Activated T-helper 1 cell treated with anti-CD3 and anti-CD28 coated beads, Interleukin-12 subunit alpha, Interleukin-12 subunit beta, Interleukin-2, Interleukin-4 antibody, amounts not matched to agents 30 ng/mL and 10 ng/mL and 1 ng/mL, durations not matched to agents 14 hours and 24 hours and 36 hours (primary cell): ENCODE results near the gene FRMPD3. TPM values are rescaled to one million over a fixed set of nuclear protein-coding genes. Genes with fewer than 3 reads are reported as not detected.

ENCODE experiments used
- DNase-seq: peaks from one replicate; pipeline ENCODE4 v3.0.0; 2021; ENCODE audit warnings: low spot score
- H3K27ac Mint-ChIP-seq: one replicate; pipeline ENCODE4 v1.8.0; 2021; ENCODE audit warnings: mild to moderate bottlenecking, mixed read lengths
- H3K27me3 Mint-ChIP-seq: one replicate; pipeline ENCODE4 v1.8.0; 2022; ENCODE audit warnings: mild to moderate bottlenecking, moderate library complexity, mixed read lengths; ENCODE audit not compliant: insufficient read depth
- H3K36me3 Mint-ChIP-seq: one replicate; pipeline ENCODE4 v1.8.0; 2021; ENCODE audit warnings: low read depth, mixed read lengths
- H3K4me1 Mint-ChIP-seq: one replicate; pipeline ENCODE4 v1.8.0; 2021; ENCODE audit warnings: low read depth, mixed read lengths
- H3K4me3 Mint-ChIP-seq: one replicate; pipeline ENCODE4 v1.8.0; 2021; ENCODE audit warnings: mild to moderate bottlenecking, moderate library complexity, mixed read lengths
- H3K9me3 Mint-ChIP-seq: one replicate; pipeline ENCODE4 v1.8.0; 2021; ENCODE audit warnings: mixed read lengths
- intact Hi-C: fragments of 100-400 bp; cut with micrococcal nuclease; formaldehyde crosslinking; loops from one replicate; pipeline ENCODE4 v1.15.1; 2024
- total RNA-seq: library from RNA; stranded (reverse); gene quantifications from 2 replicates; pipeline ENCODE4 v1.2.3, GENCODE V29; 2022

FRMPD3 gene
- total RNA-seq, 1 donor from 2014 or later = not detected

- no peak overlapping the region for H3K4me3 Mint-ChIP-seq
- intact Hi-C loops = no loop called here
- H3K27me3 Mint-ChIP-seq = peaks cover 2% of the 10 kb centered on the region
These were observed 43.7 kb downstream of the FRMPD3 start for GRCh38 chrX:107493141-107493540.

GRCh38 chrX:107496786-107497185, 47.3 kb downstream of the FRMPD3 start:
- H3K4me3 Mint-ChIP-seq = no peak overlapping the region
- intact Hi-C loops = no loop called here
- DNase-seq = no peak
- no peaks in the 10 kb centered on the region for H3K9me3 Mint-ChIP-seq
- H3K27ac Mint-ChIP-seq = no peak overlapping the region
- H3K36me3 Mint-ChIP-seq = no peaks in the 10 kb centered on the region
- no peaks in the 10 kb centered on the region for H3K4me1 Mint-ChIP-seq
- H3K27me3 Mint-ChIP-seq = peaks cover 2% of the 10 kb centered on the region

More at GRCh38 chrX:107493141-107493540, 43.7 kb downstream of the FRMPD3 start:
- no peaks in the 10 kb centered on the region for H3K9me3 Mint-ChIP-seq
- no peak for DNase-seq
- no peak overlapping the region for H3K27ac Mint-ChIP-seq
- no peaks in the 10 kb centered on the region for H3K36me3 Mint-ChIP-seq
- H3K4me1 Mint-ChIP-seq = no peaks in the 10 kb centered on the region

Other genes starting within 250 kb of the FRMPD3 start
- gene NUP62CL, start 243.2 kb upstream of the FRMPD3 start, total RNA-seq = 0.54 and 1.1 TPM in 2 replicates
- not detected in 2 replicates for gene DNAAF6, start 243.0 kb upstream of the FRMPD3 start, total RNA-seq
- 97.9 and 101 TPM in 2 replicates for gene PRPS1, start 178.9 kb downstream of the FRMPD3 start, total RNA-seq